Lower lobe of right lung (tissue), 2 donors: Measurements from ENCODE around the gene CNRIP1. TPM values are rescaled to one million over a fixed set of nuclear protein-coding genes. Genes with fewer than 3 reads are reported as not detected.

Source experiments
- ATAC-seq, 2 donors: fragments of 200-7000 bp; cut with Tn5 transposase; one replicate each; pipeline ENCODE4 v1.9.1; 2020 to 2022; ENCODE audit warnings: mild to moderate bottlenecking in 2 of 2, moderate library complexity in 2 of 2
- DNase-seq: peaks from one replicate; pipeline ENCODE4 v3.0.0-alpha.2; 2020
- H3K27ac ChIP-seq: fragments of 200-600 bp; one replicate; pipeline ENCODE4 v1.8.0; 2022
- H3K27me3 ChIP-seq: fragments of 200-600 bp; one replicate; pipeline ENCODE4 v1.8.0; 2022; ENCODE audit warnings: low read depth
- H3K36me3 ChIP-seq: fragments of 200-600 bp; one replicate; pipeline ENCODE4 v1.8.0; 2022; ENCODE audit warnings: mild to moderate bottlenecking
- H3K4me1 ChIP-seq: fragments of 200-600 bp; one replicate; pipeline ENCODE4 v1.8.0; 2022
- H3K4me3 ChIP-seq: fragments of 200-600 bp; one replicate; pipeline ENCODE4 v1.8.0; 2022; ENCODE audit warnings: mild to moderate bottlenecking
- H3K9me3 ChIP-seq: fragments of 200-600 bp; one replicate; pipeline ENCODE4 v1.8.0; 2022
- CTCF ChIP-seq: fragments of 200-600 bp; IDR thresholded peaks from one replicate; pipeline ENCODE4 v1.8.0; 2022; ENCODE audit warnings: antibody characterized with exemption, mild to moderate bottlenecking
- intact Hi-C: fragments of 100-400 bp; cut with DNase I; formaldehyde crosslinking; loops from one replicate; pipeline ENCODE4 v1.11.0; 2022
- total RNA-seq: library from RNA; stranded (reverse); fragmentation: NEBNext Ultra II Directional; extraction: Animal tissue kit (Norgen Biotek cat#: 25700); gene quantifications from one replicate; pipeline ENCODE4 v1.2.1, GENCODE V29; 2021
- donor health status: DM: no; HTN: yes; CAD: no; lungs with severe emphysema.

Gene CNRIP1
- total RNA-seq, 1 donor from 2014 or later, result 20.8 TPM

GRCh38 chr2:68246396-68246795, 73.4 kb downstream of the CNRIP1 start:
- Histone ChIP-seq H3K36me3 (peaks cover 2% of the 10 kb centered on the region), H3K27me3 (no peaks in the 10 kb centered on the region), H3K27ac (no peak overlapping the region), H3K9me3 (no peaks in the 10 kb centered on the region), H3K4me3 (no peak overlapping the region), H3K4me1 (peaks cover 81% of the 10 kb centered on the region)
- DNase-seq (no peak), ATAC-seq (no peak)
- TF ChIP-seq CTCF, result no peak
- intact Hi-C loops, result no loop called here

GRCh38 chr2:68245672-68246071, 74.1 kb downstream of the CNRIP1 start:
- Histone ChIP-seq H3K27ac (no peak overlapping the region), H3K27me3 (no peaks in the 10 kb centered on the region), H3K4me3 (no peak overlapping the region), H3K4me1 (peaks cover 89% of the 10 kb centered on the region), H3K36me3 (peaks cover 4% of the 10 kb centered on the region), H3K9me3 (no peaks in the 10 kb centered on the region)
- intact Hi-C loops, result no loop called here
- ATAC-seq (no peak), DNase-seq (no peak)
- no peak for TF ChIP-seq CTCF

GRCh38 chr2:68245066-68245465, 74.7 kb downstream of the CNRIP1 start:
- intact Hi-C loops, result no loop called here
- no peak for ATAC-seq
- H3K36me3 ChIP-seq, result peaks cover 4% of the 10 kb centered on the region
- H3K9me3 ChIP-seq, result no peaks in the 10 kb centered on the region
- peaks cover 90% of the 10 kb centered on the region for H3K4me1 ChIP-seq
- no peak overlapping the region for H3K4me3 ChIP-seq
- H3K27me3 ChIP-seq, result no peaks in the 10 kb centered on the region
- H3K27ac ChIP-seq, result no peak overlapping the region
- TF ChIP-seq CTCF, result no peak
- no peak for DNase-seq

- Histone ChIP-seq H3K4me1 (peaks cover 90% of the 10 kb centered on the region), H3K4me3 (no peak overlapping the region), H3K9me3 (no peaks in the 10 kb centered on the region), H3K27me3 (no peaks in the 10 kb centered on the region), H3K36me3 (peaks cover 4% of the 10 kb centered on the region), H3K27ac (no peak overlapping the region)
- no peak for DNase-seq
- no peak for TF ChIP-seq CTCF
- intact Hi-C loops, result no loop called here
- no peak for ATAC-seq
Measured at GRCh38 chr2:68244456-68244855, 75.3 kb downstream of the CNRIP1 start.

Other genes starting within 250 kb of the CNRIP1 start
- 10.5 TPM for gene PNO1, start 162.1 kb downstream of the CNRIP1 start, total RNA-seq
- gene PPP3R1, start 67.4 kb downstream of the CNRIP1 start, total RNA-seq, result 54.5 TPM
- 42.1 TPM for gene PLEK, start 45.3 kb upstream of the CNRIP1 start, total RNA-seq
- gene FBXO48, start 147.3 kb upstream of the CNRIP1 start, total RNA-seq, result 2.3 TPM
- 5.8 TPM for gene APLF, start 147.6 kb upstream of the CNRIP1 start, total RNA-seq